Transverse colon (tissue), 4 donors: ENCODE measurements around the gene MDFI.

Source experiments
- EP300 ChIP-seq: sonication (generic); formaldehyde crosslinking; IDR thresholded peaks from one replicate; pipeline ENCODE4 v1.6.1; 2017; ENCODE audit warnings: antibody characterized with exemption, low read depth
- POLR2A ChIP-seq: fragments of 450-650 bp; IDR thresholded peaks from one replicate; pipeline ENCODE4 v1.6.1; 2016; ENCODE audit warnings: antibody characterized with exemption, mild to moderate bottlenecking, moderate library complexity
- POLR2AphosphoS5 ChIP-seq, 3 donors: sonication (generic); formaldehyde crosslinking; IDR thresholded peaks; one replicate each; pipeline ENCODE4 v1.6.1; 2016; ENCODE audit warnings: antibody characterized with exemption in 3 of 3
- TF ChIP-seq, protein P1 (sequence below), 5 experiments: fragments of 200-600 bp in 3 of 5; fragments of 450-650 bp in 2 of 5; sonication (generic) in 3 of 5; IDR thresholded peaks; 1 replicate in 2 of 5; 2 replicates in 3 of 5; pipeline ENCODE4 v1.5.1; 2016 to 2017; ENCODE audit warnings: antibody characterized with exemption in 5 of 5, inconsistent platforms in 3 of 5, mild to moderate bottlenecking in 2 of 5, moderate library complexity in 1 of 5

- TF ChIP-seq, protein P1, sequence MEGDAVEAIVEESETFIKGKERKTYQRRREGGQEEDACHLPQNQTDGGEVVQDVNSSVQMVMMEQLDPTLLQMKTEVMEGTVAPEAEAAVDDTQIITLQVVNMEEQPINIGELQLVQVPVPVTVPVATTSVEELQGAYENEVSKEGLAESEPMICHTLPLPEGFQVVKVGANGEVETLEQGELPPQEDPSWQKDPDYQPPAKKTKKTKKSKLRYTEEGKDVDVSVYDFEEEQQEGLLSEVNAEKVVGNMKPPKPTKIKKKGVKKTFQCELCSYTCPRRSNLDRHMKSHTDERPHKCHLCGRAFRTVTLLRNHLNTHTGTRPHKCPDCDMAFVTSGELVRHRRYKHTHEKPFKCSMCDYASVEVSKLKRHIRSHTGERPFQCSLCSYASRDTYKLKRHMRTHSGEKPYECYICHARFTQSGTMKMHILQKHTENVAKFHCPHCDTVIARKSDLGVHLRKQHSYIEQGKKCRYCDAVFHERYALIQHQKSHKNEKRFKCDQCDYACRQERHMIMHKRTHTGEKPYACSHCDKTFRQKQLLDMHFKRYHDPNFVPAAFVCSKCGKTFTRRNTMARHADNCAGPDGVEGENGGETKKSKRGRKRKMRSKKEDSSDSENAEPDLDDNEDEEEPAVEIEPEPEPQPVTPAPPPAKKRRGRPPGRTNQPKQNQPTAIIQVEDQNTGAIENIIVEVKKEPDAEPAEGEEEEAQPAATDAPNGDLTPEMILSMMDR (IDR thresholded peaks at IDR 0.05), result no peak
- TF ChIP-seq POLR2A (no peak), POLR2AphosphoS5 (IDR thresholded peaks at IDR 0.05) (no peak), EP300 (no peak)
These were observed 16.9 kb upstream of the MDFI start for GRCh38 chr6:41621367-41621766.
